GM12891 (cell line): ENCODE measurements around the gene SLC45A2.

ENCODE experiments used
- POLR2A ChIP-seq: IDR thresholded peaks from 2 replicates; pipeline ENCODE4 v1.6.1; 2011; ENCODE audit warnings: low read depth, low read length, control low read depth
- POLR2AphosphoS5 ChIP-seq: IDR thresholded peaks from 2 replicates; pipeline ENCODE4 v1.6.1; 2011; ENCODE audit warnings: low read depth, low read length, control low read depth
- SPI1 ChIP-seq: IDR thresholded peaks from 2 replicates; pipeline ENCODE4 v1.6.1; 2011; ENCODE audit warnings: low read depth, low read length, control low read depth
- TAF1 ChIP-seq: IDR thresholded peaks from 2 replicates; pipeline ENCODE4 v1.6.1; 2011; ENCODE audit warnings: low read depth, low read length, control low read depth

DNA sequence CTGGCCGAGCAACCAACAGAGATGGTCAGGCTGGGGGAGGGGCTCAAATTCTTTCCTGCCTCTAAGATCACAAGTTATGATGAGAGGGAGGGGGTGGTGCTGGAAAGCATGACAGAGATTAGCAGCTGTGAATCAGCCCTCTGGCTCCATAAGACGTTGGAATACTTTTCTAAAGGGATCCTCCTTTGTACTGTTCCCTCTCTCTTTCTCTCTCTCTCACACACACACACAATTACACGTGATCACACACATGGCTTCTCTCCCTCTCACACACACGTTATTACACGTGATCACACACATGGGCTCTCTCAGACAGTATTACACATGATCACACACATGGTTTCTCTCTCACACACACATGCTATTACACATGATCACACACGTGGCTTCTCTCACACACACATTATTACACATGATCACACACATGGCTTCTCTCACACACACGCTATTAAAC, at the start of gene SLC45A2:
- TF ChIP-seq POLR2AphosphoS5, result no peak
- no peak for TF ChIP-seq POLR2A
- no peak for TF ChIP-seq SPI1
- TF ChIP-seq TAF1, result no peak
